Lower lobe of right lung (tissue), 2 donors: ENCODE data around the gene TMEM116. TPM values are rescaled to one million over a fixed set of nuclear protein-coding genes. Genes with fewer than 3 reads are reported as not detected.

Experiments
- ATAC-seq, 2 donors: fragments of 200-7000 bp; cut with Tn5 transposase; one replicate each; pipeline ENCODE4 v1.9.1; 2020 to 2022; ENCODE audit warnings: mild to moderate bottlenecking in 2 of 2, moderate library complexity in 2 of 2
- DNase-seq: peaks from one replicate; pipeline ENCODE4 v3.0.0-alpha.2; 2020
- H3K27ac ChIP-seq: fragments of 200-600 bp; one replicate; pipeline ENCODE4 v1.8.0; 2022
- H3K27me3 ChIP-seq: fragments of 200-600 bp; one replicate; pipeline ENCODE4 v1.8.0; 2022; ENCODE audit warnings: low read depth
- H3K36me3 ChIP-seq: fragments of 200-600 bp; one replicate; pipeline ENCODE4 v1.8.0; 2022; ENCODE audit warnings: mild to moderate bottlenecking
- H3K4me1 ChIP-seq: fragments of 200-600 bp; one replicate; pipeline ENCODE4 v1.8.0; 2022
- H3K4me3 ChIP-seq: fragments of 200-600 bp; one replicate; pipeline ENCODE4 v1.8.0; 2022; ENCODE audit warnings: mild to moderate bottlenecking
- H3K9me3 ChIP-seq: fragments of 200-600 bp; one replicate; pipeline ENCODE4 v1.8.0; 2022
- intact Hi-C: fragments of 100-400 bp; cut with DNase I; formaldehyde crosslinking; loops from one replicate; pipeline ENCODE4 v1.11.0; 2022
- total RNA-seq: library from RNA; stranded (reverse); fragmentation: NEBNext Ultra II Directional; extraction: Animal tissue kit (Norgen Biotek cat#: 25700); gene quantifications from one replicate; pipeline ENCODE4 v1.2.1, GENCODE V29; 2021
- TF ChIP-seq, protein P1 (sequence below): fragments of 200-600 bp; IDR thresholded peaks from one replicate; pipeline ENCODE4 v1.8.0; 2022; ENCODE audit warnings: antibody characterized with exemption, mild to moderate bottlenecking
- donor health status: DM: no; HTN: yes; CAD: no; lungs with severe emphysema.

TMEM116 gene
- total RNA-seq, 1 donor from 2014 or later: 21.1 TPM

DNA sequence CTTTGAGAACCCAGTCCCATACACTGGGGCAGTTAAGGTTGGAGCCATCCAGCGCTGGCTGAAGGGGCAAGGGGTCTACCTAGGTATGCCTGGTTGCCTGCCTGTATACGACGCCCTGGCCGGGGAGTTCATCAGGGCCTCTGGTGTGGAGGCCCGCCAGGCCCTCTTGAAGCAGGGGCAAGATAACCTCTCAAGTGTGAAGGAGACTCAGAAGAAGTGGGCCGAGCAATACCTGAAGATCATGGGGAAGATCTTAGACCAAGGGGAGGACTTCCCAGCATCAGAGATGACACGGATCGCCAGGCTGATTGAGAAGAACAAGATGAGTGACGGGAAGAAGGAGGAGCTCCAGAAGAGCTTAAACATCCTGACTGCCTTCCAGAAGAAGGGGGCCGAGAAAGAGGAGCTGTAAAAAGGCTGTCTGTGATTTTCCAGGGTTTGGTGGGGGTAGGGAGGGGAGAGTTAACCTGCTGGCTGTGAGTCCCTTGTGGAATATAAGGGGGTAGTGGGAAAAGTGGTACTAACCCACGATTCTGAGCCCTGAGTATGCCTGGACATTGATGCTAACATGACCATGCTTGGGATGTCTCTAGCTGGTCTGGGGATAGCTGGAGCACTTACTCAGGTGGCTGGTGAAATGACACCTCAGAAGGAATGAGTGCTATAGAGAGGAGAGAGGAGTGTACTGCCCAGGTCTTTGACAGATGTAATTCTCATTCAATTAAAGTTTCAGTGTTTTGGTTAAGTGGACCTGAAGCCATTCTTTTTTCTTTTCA is 9.5 kb upstream of the TMEM116 start:
- H3K27ac ChIP-seq: no peak overlapping the region
- DNase-seq (no peak), ATAC-seq (peak; percentile 36 to 49)
- TF ChIP-seq, protein P1, sequence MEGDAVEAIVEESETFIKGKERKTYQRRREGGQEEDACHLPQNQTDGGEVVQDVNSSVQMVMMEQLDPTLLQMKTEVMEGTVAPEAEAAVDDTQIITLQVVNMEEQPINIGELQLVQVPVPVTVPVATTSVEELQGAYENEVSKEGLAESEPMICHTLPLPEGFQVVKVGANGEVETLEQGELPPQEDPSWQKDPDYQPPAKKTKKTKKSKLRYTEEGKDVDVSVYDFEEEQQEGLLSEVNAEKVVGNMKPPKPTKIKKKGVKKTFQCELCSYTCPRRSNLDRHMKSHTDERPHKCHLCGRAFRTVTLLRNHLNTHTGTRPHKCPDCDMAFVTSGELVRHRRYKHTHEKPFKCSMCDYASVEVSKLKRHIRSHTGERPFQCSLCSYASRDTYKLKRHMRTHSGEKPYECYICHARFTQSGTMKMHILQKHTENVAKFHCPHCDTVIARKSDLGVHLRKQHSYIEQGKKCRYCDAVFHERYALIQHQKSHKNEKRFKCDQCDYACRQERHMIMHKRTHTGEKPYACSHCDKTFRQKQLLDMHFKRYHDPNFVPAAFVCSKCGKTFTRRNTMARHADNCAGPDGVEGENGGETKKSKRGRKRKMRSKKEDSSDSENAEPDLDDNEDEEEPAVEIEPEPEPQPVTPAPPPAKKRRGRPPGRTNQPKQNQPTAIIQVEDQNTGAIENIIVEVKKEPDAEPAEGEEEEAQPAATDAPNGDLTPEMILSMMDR: no peak
- H3K9me3 ChIP-seq: no peaks in the 10 kb centered on the region
- no peaks in the 10 kb centered on the region for H3K27me3 ChIP-seq
- no peak overlapping the region for H3K4me3 ChIP-seq
- intact Hi-C loops: no loop called here
- H3K36me3 ChIP-seq: peaks cover 77% of the 10 kb centered on the region
- H3K4me1 ChIP-seq: peaks cover 8% of the 10 kb centered on the region

DNA sequence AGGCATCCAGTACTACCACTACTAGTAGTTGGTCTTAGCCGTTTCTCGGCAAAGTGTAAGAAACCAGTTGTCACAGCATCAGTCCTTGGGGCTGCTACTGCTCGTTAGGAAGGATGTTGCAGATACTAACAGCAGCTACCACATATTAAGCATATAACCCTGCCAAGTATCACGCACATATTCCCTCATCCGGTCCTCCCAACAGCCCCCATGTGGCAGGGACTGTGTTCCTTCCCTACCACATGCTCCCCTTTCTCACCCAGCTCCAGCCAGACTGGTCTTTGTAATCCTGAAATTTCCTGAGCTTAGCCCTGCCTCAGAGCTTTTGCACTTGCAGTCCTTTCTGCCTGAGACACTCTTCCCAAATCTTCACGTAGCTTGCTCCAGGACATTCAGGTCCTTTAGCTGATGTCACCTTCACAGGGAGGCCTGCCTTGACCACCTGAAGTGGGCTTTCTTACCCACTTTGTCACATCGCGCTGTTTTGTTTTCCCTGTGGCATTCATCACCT is 8.0 kb upstream of the TMEM116 start:
- DNase-seq: no peak
- no peaks in the 10 kb centered on the region for H3K9me3 ChIP-seq
- H3K27me3 ChIP-seq: no peaks in the 10 kb centered on the region
- peaks cover 85% of the 10 kb centered on the region for H3K36me3 ChIP-seq
- ATAC-seq: no peak
- intact Hi-C loops: no loop called here
- peaks cover 4% of the 10 kb centered on the region for H3K4me1 ChIP-seq
- TF ChIP-seq, protein P1: no peak
- no peak overlapping the region for H3K4me3 ChIP-seq
- H3K27ac ChIP-seq: no peak overlapping the region

DNA sequence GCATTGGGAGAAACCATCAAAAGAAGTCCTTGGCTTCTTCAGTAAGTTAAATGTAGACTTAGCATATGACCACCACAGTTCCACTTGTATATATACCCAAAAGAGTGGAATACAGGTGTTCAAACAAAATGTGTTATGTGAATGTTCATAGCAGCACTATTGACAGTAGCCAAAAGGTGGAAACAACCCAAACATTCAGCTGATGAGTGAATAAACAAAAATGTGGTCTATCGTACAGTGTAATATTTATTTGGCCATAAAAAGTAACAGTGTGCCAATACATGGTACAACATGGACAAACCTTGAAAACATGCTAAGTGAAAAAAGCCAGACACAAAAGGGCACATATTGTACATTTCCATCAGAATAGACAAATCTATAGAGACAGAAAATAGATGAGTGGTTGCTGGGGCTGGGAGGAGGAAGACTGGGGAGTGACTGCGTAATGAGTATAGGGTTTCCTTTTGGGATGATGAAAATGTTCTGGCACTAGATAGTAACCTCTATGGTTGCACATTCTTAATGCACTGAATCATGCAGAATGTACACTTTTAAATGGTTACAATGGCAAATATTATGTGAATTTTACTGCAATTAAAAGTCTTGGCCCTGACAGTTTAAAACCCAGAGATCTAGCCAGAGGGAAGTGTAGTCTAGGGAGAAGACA is 5.7 kb upstream of the TMEM116 start:
- Histone ChIP-seq H3K4me1 (peaks cover 19% of the 10 kb centered on the region), H3K9me3 (no peaks in the 10 kb centered on the region), H3K4me3 (no peak overlapping the region), H3K36me3 (peaks cover 71% of the 10 kb centered on the region), H3K27ac (no peak overlapping the region), H3K27me3 (no peaks in the 10 kb centered on the region)
- no peak for DNase-seq
- intact Hi-C loops: no loop called here
- ATAC-seq: no peak
- TF ChIP-seq, protein P1: no peak

DNA sequence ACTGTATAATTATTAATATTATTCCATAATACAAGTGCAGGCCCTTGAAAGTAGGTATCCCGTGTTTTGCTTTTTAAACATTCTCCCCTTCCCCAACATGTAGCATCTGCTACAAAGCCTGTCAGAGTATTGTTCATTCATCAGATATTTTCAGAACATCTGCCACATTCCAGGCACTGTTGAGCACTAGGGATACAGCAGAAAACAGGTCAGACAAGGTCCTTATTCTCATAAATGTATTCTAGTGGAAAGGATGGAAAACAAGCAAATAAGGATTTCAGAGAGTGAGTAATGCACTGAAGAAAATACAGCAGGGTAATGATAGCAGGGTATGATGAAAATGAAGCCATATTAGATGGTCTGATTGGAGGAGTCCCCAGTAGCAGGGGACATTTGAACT is 4.1 kb upstream of the TMEM116 start:
- DNase-seq (no peak), ATAC-seq (no peak)
- Histone ChIP-seq H3K27ac (no peak overlapping the region), H3K9me3 (no peaks in the 10 kb centered on the region), H3K27me3 (no peaks in the 10 kb centered on the region), H3K36me3 (peaks cover 55% of the 10 kb centered on the region), H3K4me1 (peaks cover 25% of the 10 kb centered on the region), H3K4me3 (no peak overlapping the region)
- TF ChIP-seq, protein P1: no peak
- intact Hi-C loops: no loop called here

DNA sequence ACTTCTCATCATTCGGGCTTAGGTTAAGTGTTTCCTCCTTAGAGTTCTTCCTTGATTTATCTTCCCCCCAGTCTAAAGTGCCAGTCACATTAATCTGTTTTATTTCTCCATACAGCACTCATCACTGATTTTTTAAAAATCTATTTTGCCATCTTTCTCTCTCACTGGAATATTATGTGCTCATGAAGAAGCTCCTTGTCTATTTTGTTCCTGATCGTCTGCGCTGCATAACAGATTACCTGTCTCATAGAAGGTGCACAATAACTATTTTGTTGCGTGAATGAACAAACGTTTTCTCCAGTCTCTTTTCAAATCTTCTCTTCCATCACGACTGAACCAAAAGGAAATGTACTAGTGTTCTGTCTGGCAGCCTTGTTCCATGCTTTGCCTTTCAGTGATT is 3.0 kb upstream of the TMEM116 start:
- TF ChIP-seq, protein P1: no peak

More for the DNA sequence above, 3.0 kb upstream of the TMEM116 start:
- ATAC-seq (no peak), DNase-seq (no peak)
- H3K27me3 ChIP-seq: no peaks in the 10 kb centered on the region
- intact Hi-C loops: no loop called here
- H3K4me1 ChIP-seq: peaks cover 36% of the 10 kb centered on the region
- H3K4me3 ChIP-seq: no peak overlapping the region
- H3K27ac ChIP-seq: no peak overlapping the region
- no peaks in the 10 kb centered on the region for H3K9me3 ChIP-seq
- H3K36me3 ChIP-seq: peaks cover 44% of the 10 kb centered on the region
